CD14-positive monocyte (primary cell): ENCODE measurements around the gene YOD1. TPM values are rescaled to one million over a fixed set of nuclear protein-coding genes. Genes with fewer than 3 reads are reported as not detected.

Source experiments
- DNase-seq, 3 donors: peaks; one replicate each; pipeline ENCODE4 v3.0.0-alpha.2; 2011 to 2022
- H2AFZ ChIP-seq: 2 replicates; pipeline ENCODE4 v1.6.0; 2012; ENCODE audit warnings: mild to moderate bottlenecking, low read depth, low read length, inconsistent platforms; ENCODE audit not compliant: insufficient read depth, poor library complexity, severe bottlenecking
- H3K27ac ChIP-seq, 2 donors: 1 replicate in 1 of 2; 2 replicates in 1 of 2; pipeline ENCODE4 v1.5.1; 2012 to 2013; ENCODE audit warnings: low read length in 2 of 2, control low read depth in 1 of 2, inconsistent platforms in 1 of 2, low read depth in 1 of 2, mild to moderate bottlenecking in 1 of 2
- H3K27me3 ChIP-seq, 2 donors: one replicate each; pipeline versions ENCODE4 v1.6.0 to v1.6.1; 2011 to 2013; ENCODE audit warnings: low read length in 2 of 2; ENCODE audit not compliant: control insufficient read depth in 2 of 2, insufficient read depth in 2 of 2
- H3K36me3 ChIP-seq, 2 donors: replicated peaks in 1 of 2; 1 replicate in 1 of 2; 2 replicates in 1 of 2; pipeline versions ENCODE4 v1.5.1 to v1.6.1; 2012 to 2013; ENCODE audit warnings: low read length in 2 of 2, control low read depth in 1 of 2, inconsistent platforms in 1 of 2, mild to moderate bottlenecking in 1 of 2; ENCODE audit not compliant: insufficient read depth in 2 of 2, control insufficient read depth in 1 of 2
- H3K4me1 ChIP-seq, 2 donors: 1 replicate in 1 of 2; 2 replicates in 1 of 2; pipeline versions ENCODE4 v1.5.1 to v1.6.1; 2012 to 2013; ENCODE audit warnings: low read length in 2 of 2, control low read depth in 1 of 2, inconsistent platforms in 1 of 2, mild to moderate bottlenecking in 1 of 2, moderate library complexity in 1 of 2; ENCODE audit not compliant: insufficient read depth in 2 of 2, control insufficient read depth in 1 of 2
- H3K4me2 ChIP-seq: replicated peaks from 2 replicates; pipeline ENCODE3; 2012; ENCODE audit warnings: low read length, moderate library complexity, mild to moderate bottlenecking; ENCODE audit not compliant: poor library complexity, severe bottlenecking; ENCODE audit errors: extremely low read depth
- H3K4me3 ChIP-seq, 3 experiments: fragments of 200-600 bp in 1 of 3; sonication (generic) in 1 of 3; replicated peaks in 1 of 3; 1 replicate in 2 of 3; 2 replicates in 1 of 3; pipeline ENCODE4 v1.5.1; 2011 to 2013; ENCODE audit warnings: low read length in 3 of 3, mild to moderate bottlenecking in 3 of 3, control low read depth in 2 of 3, low read depth in 2 of 3, inconsistent platforms in 1 of 3, moderate library complexity in 1 of 3
- H3K79me2 ChIP-seq: 2 replicates; pipeline ENCODE4 v1.6.0; 2012; ENCODE audit warnings: mild to moderate bottlenecking, control low read depth, inconsistent platforms, low read length, moderate library complexity; ENCODE audit not compliant: insufficient read depth
- H3K9ac ChIP-seq: 2 replicates; pipeline ENCODE4 v1.6.0; 2017; ENCODE audit warnings: low read length, mild to moderate bottlenecking; ENCODE audit not compliant: insufficient read depth, poor library complexity, severe bottlenecking
- H3K9me3 ChIP-seq, 2 donors: replicated peaks in 1 of 2; 1 replicate in 1 of 2; 2 replicates in 1 of 2; pipeline versions ENCODE4 v1.5.1 to v1.6.1; 2012 to 2013; ENCODE audit warnings: low read length in 2 of 2, control low read depth in 1 of 2; ENCODE audit not compliant: control insufficient read depth in 1 of 2, insufficient read depth in 1 of 2
- H4K20me1 ChIP-seq: 2 replicates; pipeline ENCODE4 v1.6.0; 2012; ENCODE audit warnings: mild to moderate bottlenecking, low read length, control low read depth, moderate library complexity; ENCODE audit not compliant: insufficient read depth
- H3K27ac Mint-ChIP-seq, 7 donors: one replicate each; pipeline ENCODE4 v1.8.0; 2020; ENCODE audit warnings: mild to moderate bottlenecking in 7 of 7, mixed read lengths in 7 of 7, moderate library complexity in 6 of 7, inconsistent platforms in 2 of 7
- H3K27me3 Mint-ChIP-seq, 3 donors: one replicate each; pipeline ENCODE4 v1.8.0; 2021 to 2022; ENCODE audit warnings: low read depth in 3 of 3, mild to moderate bottlenecking in 3 of 3, mixed read lengths in 3 of 3, moderate library complexity in 3 of 3, inconsistent platforms in 1 of 3
- H3K36me3 Mint-ChIP-seq, 2 donors: one replicate each; pipeline ENCODE4 v1.8.0; 2020; ENCODE audit warnings: mixed read lengths in 2 of 2, inconsistent platforms in 1 of 2, mild to moderate bottlenecking in 1 of 2
- H3K4me1 Mint-ChIP-seq: one replicate; pipeline ENCODE4 v1.8.0; 2020; ENCODE audit warnings: mild to moderate bottlenecking, mixed read lengths
- H3K4me3 Mint-ChIP-seq, 2 donors: one replicate each; pipeline ENCODE4 v1.8.0; 2020; ENCODE audit warnings: mild to moderate bottlenecking in 2 of 2, mixed read lengths in 2 of 2, moderate library complexity in 1 of 2
- H3K9me3 Mint-ChIP-seq, 7 donors: one replicate each; pipeline ENCODE4 v1.8.0; 2020 to 2022; ENCODE audit warnings: mixed read lengths in 7 of 7, mild to moderate bottlenecking in 6 of 7, moderate library complexity in 6 of 7, inconsistent platforms in 2 of 7
- WGBS: methylation state at CpG from one replicate; pipeline ENCODE4 v1.1.5; 2013; ENCODE audit warnings: missing lambda C conversion rate; ENCODE audit not compliant: insufficient coverage; 5-methylcytosine and 5-hydroxymethylcytosine counted together
- intact Hi-C, 2 donors: fragments of 100-400 bp; cut with micrococcal nuclease; formaldehyde crosslinking; loops; one replicate each; pipeline versions ENCODE4 v1.15.0 to v1.15.1; 2023
- polyA plus RNA-seq, 3 donors: library from polyadenylated mRNA; depleted of rRNA in 1 of 3; unstranded in 2 of 3; stranded (reverse) in 1 of 3; fragments of 300-500 nt in 2 of 3; fragments of >200 nt in 1 of 3; fragmentation: Illumina TruSeq in 2 of 3; gene quantifications; 1 replicate in 2 of 3; 2 replicates in 1 of 3; pipeline ENCODE4 v1.2.3, GENCODE V29; 2012 to 2021
- TF ChIP-seq, protein P1 (sequence below): fragments of 200-600 bp; IDR thresholded peaks from one replicate; pipeline ENCODE4 v1.8.0; 2022; ENCODE audit warnings: antibody characterized with exemption, mild to moderate bottlenecking

The YOD1 gene
- polyA plus RNA-seq, 3 donors = 1.6 to 8.2 (median 1.7) TPM

DNA sequence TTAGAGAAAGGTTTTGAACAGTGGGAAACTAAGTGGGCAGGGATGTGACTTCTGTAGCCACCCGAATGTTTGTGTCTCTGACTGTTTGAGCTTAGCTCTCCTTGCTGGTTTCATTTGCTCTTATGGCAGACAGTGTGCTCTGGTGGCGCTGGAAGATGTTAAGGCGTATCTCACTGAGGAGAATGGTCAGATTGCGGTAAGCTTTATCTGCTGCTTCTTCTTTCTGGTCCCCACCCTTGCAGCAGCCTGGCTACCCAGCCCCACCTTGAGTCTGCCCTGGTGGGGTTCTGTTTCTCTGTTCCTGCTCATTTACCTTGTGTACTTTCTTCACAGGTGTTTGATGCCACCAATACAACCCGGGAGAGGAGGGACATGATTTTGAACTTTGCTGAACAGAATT is 12.0 kb upstream of the YOD1 start:
- Mint-ChIP-seq H3K9me3 (no peaks in the 10 kb centered on the region), H3K27ac (peak overlapping the region in 1 of 7 donors; percentile 12), H3K36me3 (peaks cover 60 to 71% of the 10 kb centered on the region in 2 donors), H3K27me3 (peaks cover 0 to under 1% (median 0%) of the 10 kb centered on the region in 3 donors), H3K4me1 (peaks cover 9% of the 10 kb centered on the region), H3K4me3 (no peak overlapping the region)
- intact Hi-C loops = no loop called here
- Histone ChIP-seq H3K27ac (no peak overlapping the region), H3K27me3 (no peaks in the 10 kb centered on the region), H4K20me1 (no peaks in the 10 kb centered on the region), H3K9ac (no peak overlapping the region), H3K4me2 (no peak overlapping the region), H3K9me3 (no peaks in the 10 kb centered on the region), H3K4me3 (no peak overlapping the region), H3K4me1 (peaks cover 0 to 5% of the 10 kb centered on the region in 2 donors), H3K36me3 (peaks cover 44 to 68% of the 10 kb centered on the region in 2 donors), H3K79me2 (no peaks in the 10 kb centered on the region), H2AFZ (no peak overlapping the region)
- no peak for DNase-seq
- 93% methylated on average over 4 of the region's 5 CpGs for WGBS
- TF ChIP-seq, protein P1, sequence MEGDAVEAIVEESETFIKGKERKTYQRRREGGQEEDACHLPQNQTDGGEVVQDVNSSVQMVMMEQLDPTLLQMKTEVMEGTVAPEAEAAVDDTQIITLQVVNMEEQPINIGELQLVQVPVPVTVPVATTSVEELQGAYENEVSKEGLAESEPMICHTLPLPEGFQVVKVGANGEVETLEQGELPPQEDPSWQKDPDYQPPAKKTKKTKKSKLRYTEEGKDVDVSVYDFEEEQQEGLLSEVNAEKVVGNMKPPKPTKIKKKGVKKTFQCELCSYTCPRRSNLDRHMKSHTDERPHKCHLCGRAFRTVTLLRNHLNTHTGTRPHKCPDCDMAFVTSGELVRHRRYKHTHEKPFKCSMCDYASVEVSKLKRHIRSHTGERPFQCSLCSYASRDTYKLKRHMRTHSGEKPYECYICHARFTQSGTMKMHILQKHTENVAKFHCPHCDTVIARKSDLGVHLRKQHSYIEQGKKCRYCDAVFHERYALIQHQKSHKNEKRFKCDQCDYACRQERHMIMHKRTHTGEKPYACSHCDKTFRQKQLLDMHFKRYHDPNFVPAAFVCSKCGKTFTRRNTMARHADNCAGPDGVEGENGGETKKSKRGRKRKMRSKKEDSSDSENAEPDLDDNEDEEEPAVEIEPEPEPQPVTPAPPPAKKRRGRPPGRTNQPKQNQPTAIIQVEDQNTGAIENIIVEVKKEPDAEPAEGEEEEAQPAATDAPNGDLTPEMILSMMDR = no peak

DNA sequence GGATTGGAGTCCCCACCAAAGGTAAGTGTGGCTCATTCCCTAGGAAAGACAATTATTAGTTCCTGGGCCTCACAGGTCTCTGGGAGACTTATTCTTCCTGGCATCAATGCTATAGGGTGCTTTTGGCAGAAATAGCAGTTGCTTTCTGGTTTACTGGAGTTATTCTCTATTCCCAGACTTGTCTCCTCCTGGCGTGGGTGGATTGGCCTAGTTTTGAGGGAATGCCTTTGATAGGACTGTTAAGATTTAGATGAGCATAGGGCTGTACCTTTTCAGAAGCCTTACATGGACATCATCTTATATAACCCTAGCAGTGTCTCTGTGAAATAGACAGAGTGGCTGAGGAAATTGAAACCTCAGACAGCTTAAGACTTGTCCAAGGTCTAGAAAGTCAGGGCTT is 11.1 kb upstream of the YOD1 start:
- no peak for DNase-seq
- Histone ChIP-seq H3K27me3 (no peaks in the 10 kb centered on the region), H3K79me2 (no peaks in the 10 kb centered on the region), H3K4me2 (no peak overlapping the region), H4K20me1 (no peaks in the 10 kb centered on the region), H3K36me3 (peaks cover 36 to 59% of the 10 kb centered on the region in 2 donors), H3K4me1 (peaks cover 0 to 5% of the 10 kb centered on the region in 2 donors), H3K27ac (no peak overlapping the region), H3K4me3 (no peak overlapping the region), H3K9me3 (no peaks in the 10 kb centered on the region), H2AFZ (no peak overlapping the region), H3K9ac (no peak overlapping the region)
- Mint-ChIP-seq H3K27ac (no peak overlapping the region), H3K36me3 (peaks cover 52 to 62% of the 10 kb centered on the region in 2 donors), H3K4me3 (no peak overlapping the region), H3K4me1 (peaks cover 9% of the 10 kb centered on the region), H3K9me3 (no peaks in the 10 kb centered on the region), H3K27me3 (no peaks in the 10 kb centered on the region)
- intact Hi-C loops = no loop called here
- TF ChIP-seq, protein P1 = no peak
- no CpG with 5 or more reads among the region's 1 CpG for WGBS
